Activated CD8-positive, alpha-beta memory T cell treated with anti-CD3 and anti-CD28 coated beads, Interleukin-2, amount 50 U/mL, for 24 hours (primary cell): ENCODE results near the gene PNPLA6.
"Not testable (repeated sequence)": the region's sequence is repeated elsewhere in the genome, so short reads cannot be mapped to it uniquely, and the experiment has no call there.

Experiments
- DNase-seq: peaks from one replicate; pipeline ENCODE4 v3.0.0-alpha.2; 2020; ENCODE audit errors: extremely low read depth

Gene PNPLA6

GRCh38 chr19:7554990-7555864 is 19.7 kb downstream of the PNPLA6 start:
- no peak for DNase-seq

GRCh38 chr19:7556696-7557315 is 21.3 kb downstream of the PNPLA6 start:
- DNase-seq, result no peak

GRCh38 chr19:7558667-7559066 is 23.1 kb downstream of the PNPLA6 start:
- DNase-seq, result no peak

GRCh38 chr19:7559102-7559501 is 23.6 kb downstream of the PNPLA6 start:
- no peak for DNase-seq

GRCh38 chr19:7560255-7560654 is 24.7 kb downstream of the PNPLA6 start:
- DNase-seq, result no peak

GRCh38 chr19:7561325-7561724 is 25.8 kb downstream of the PNPLA6 start:
- no peak for DNase-seq

GRCh38 chr19:7562646-7563393 is 27.3 kb downstream of the PNPLA6 start:
- no peak for DNase-seq

GRCh38 chr19:7564866-7565265 is 29.3 kb downstream of the PNPLA6 start:
- DNase-seq, result no peak

GRCh38 chr19:7565332-7565731 is 29.8 kb downstream of the PNPLA6 start:
- no peak for DNase-seq

GRCh38 chr19:7570761-7571160 is 35.2 kb downstream of the PNPLA6 start:
- DNase-seq, result no peak

- DNase-seq, result no peak
Measured at GRCh38 chr19:7575434-7576040, 40.0 kb downstream of the PNPLA6 start.

- not testable (repeated sequence) for DNase-seq
Measured at GRCh38 chr19:7577422-7577821, 41.9 kb downstream of the PNPLA6 start.

GRCh38 chr19:7578127-7578526 is 42.6 kb downstream of the PNPLA6 start:
- DNase-seq, result no peak

- no peak for DNase-seq
Measured at GRCh38 chr19:7579182-7579581, 43.7 kb downstream of the PNPLA6 start.

- DNase-seq, result no peak
Measured at GRCh38 chr19:7582446-7582845, 46.9 kb downstream of the PNPLA6 start.

GRCh38 chr19:7589822-7590221 is 54.3 kb downstream of the PNPLA6 start:
- no peak for DNase-seq

GRCh38 chr19:7590256-7590655 is 54.7 kb downstream of the PNPLA6 start:
- no peak for DNase-seq

- DNase-seq, result no peak
Measured at GRCh38 chr19:7595466-7596133, 60.1 kb downstream of the PNPLA6 start, which contains the start of gene CAMSAP3. Gene CAMSAP3 (plus strand): TSS chr19:7595863. CDS start chr19:7596003, 140 bp downstream.

- no peak for DNase-seq
Measured at GRCh38 chr19:7596211-7596937, 60.9 kb downstream of the PNPLA6 start.

GRCh38 chr19:7597689-7598088 is 62.2 kb downstream of the PNPLA6 start:
- DNase-seq, result no peak

GRCh38 chr19:7598180-7598579 is 62.7 kb downstream of the PNPLA6 start:
- no peak for DNase-seq
